NB4 (cell line): ENCODE results near the gene SPTY2D1.

Experiments used
- CTCF ChIP-seq: IDR thresholded peaks from one replicate; pipeline ENCODE4 v1.5.1; 2012; ENCODE audit warnings: low read depth, low read length
- MYC ChIP-seq: IDR thresholded peaks from 2 replicates; pipeline ENCODE4 v1.6.1; 2011; ENCODE audit warnings: low read depth, low read length

- no peak for TF ChIP-seq CTCF
- TF ChIP-seq MYC: no peak
Measured at GRCh38 chr11:18669219-18669596, 35.1 kb upstream of the SPTY2D1 start.
